NCI-H1436 treated with DMSO at 0.1 percent for 48 hours (cell line): ENCODE data around the gene OAS1.
"Not testable (repeated sequence)": the region's sequence is repeated elsewhere in the genome, so short reads cannot be mapped to it uniquely, and the experiment has no call there.

ENCODE experiments used
- DNase-seq: peaks from one replicate; lab custom pipeline; 2025; lab: John Stamatoyannopoulos, UW

The OAS1 gene

DNA sequence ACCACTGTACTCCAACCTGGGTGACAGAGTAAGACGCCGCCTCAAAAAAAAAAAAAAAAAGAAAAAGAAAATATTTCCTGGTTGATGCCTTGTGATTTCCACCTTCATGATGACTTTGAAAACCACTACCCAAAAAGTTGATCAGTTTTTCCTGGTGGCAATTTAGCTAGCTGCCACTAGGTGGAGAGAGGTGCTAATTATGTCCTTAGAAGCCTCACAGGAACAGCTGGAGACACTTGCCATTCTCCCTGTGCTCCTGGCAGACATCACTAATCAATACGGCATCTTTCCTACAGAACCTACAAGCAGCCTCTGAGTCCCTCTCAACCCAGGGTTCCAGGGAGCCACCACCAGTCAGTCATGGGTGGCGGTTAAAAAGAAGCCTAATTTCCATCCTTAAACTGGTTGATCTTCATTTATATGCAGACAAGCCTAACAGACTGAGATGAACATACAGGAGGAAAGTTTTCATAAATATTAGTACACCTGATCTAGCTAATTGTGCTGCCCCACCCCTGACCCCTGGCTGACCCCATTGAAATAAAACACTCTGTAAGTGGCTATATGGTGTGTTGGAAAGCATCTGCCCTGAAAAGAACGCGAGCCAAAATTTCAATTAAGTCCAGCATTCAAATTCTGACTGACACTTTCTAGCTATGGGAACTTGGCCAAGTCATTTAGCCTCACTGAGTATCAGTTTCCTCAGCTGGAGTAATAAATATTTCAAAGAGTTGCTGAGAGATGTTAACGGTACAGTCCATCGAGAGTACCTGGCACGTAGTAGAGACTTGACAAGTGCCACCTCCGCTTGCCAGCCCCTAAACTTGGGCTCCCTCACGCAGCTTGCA is 6.2 kb upstream of the OAS1 start:
- no peak for DNase-seq

DNA sequence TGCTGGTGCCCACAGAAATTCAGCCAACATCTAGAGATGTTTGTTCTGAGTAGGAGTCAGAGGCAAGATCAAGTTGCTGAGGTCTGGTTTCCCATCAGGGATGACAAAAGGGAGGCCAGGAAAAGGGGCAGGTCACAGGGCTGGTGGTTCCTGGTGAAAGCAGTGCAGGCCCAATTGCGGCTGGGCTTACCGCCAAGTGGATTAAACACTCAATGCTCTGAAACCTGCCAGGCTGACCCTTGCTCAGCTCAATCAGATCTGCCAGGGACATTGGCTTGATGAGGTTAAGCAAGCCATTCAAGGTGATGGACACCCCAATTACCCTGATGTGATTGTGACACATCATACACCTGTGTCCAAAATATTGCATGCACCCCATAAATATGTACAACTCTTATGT is 5.5 kb upstream of the OAS1 start:
- no peak for DNase-seq

DNA sequence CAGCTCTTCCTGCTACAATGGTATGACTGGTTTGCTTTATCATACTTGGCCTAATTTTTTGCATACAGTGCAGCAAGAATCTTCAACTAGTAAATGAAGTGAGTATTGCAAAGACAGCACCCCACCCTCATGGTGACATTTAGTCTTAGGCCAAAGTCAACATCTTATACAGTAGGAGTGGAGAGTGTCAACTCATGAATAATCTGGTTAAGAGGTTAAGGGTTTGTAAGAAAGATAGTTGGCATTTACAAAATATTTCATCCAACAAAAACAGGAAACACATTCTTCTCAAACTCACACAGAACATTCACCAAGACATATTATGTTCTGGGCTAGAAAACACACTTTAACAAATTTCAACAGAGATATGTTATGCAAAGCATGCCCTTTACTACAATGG is 2.2 kb upstream of the OAS1 start:
- DNase-seq = no peak

DNA sequence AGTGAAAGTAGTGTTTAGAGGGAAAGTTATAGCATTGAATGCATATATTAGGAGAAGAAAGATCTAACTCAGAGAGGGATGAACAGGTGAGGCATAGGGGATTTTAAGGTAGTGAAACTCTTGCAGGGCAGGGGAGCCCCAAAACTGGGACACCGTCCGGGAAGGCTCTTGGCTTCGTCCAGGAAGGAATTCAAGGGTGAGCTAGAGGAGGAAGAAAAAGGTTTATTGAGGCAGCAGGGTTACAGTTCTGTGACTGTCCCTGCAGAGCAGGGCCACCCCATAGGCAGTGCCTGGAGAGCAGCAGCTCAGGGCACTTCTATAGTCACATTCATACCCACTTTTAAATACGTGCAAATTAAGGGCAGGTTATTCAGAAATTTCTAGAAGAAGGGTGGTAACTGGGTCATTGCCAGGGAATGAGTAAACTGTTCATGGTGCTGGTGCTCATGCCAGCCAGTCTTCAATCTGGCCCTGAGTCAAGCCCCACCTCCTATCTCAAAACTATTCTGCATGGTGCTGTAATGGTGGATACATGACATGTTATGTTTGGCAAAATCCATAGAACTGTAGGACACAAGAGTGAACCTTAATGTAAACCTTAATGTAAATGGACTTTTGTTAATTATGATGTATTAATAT is 1.2 kb upstream of the OAS1 start:
- DNase-seq = no peak

DNA sequence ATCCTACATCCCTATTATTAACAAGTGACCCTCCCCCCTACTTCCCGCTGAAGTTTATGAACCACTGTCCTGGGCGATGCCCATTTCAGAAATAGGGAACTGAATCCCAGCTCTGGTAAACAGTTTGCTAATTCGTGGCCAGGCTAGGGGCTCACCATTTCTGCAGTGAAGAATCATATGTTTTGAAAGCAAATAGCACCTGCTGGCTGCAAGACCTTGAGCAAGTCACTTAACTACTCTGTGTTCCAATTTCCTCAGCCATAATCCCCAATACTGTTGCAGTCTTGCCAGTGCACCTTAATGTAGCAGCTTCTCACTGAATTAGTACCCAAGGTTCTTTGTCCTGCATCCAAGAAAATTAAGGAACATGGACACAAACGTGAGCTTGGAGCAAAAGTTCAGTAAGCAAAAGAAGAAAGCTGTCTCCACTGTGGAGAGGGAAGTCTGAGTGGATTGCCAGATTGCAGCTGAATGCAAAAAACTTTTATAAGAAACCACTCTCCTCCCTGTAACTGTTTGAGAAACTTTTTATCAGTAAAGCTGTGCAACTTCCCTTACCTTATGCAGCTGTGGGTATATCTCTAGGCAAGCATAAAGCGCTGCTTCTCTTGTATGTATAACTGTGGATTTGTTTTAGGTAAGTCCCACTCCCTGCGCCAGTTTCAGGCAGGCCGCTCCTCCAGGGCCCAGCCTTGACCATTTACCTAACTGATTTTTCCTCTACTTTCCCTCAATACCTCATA is 824 bp downstream of the OAS1 start:
- DNase-seq = no peak

DNA sequence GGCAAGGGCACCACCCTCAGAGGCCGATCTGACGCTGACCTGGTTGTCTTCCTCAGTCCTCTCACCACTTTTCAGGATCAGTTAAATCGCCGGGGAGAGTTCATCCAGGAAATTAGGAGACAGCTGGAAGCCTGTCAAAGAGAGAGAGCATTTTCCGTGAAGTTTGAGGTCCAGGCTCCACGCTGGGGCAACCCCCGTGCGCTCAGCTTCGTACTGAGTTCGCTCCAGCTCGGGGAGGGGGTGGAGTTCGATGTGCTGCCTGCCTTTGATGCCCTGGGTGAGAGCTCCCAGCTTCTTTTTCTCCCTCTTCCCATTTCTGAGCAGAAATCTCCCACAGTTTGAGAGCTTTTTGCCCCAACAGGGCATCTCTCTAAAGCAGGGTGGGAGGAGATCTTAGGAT is 1.8 kb downstream of the OAS1 start:
- no peak for DNase-seq

DNA sequence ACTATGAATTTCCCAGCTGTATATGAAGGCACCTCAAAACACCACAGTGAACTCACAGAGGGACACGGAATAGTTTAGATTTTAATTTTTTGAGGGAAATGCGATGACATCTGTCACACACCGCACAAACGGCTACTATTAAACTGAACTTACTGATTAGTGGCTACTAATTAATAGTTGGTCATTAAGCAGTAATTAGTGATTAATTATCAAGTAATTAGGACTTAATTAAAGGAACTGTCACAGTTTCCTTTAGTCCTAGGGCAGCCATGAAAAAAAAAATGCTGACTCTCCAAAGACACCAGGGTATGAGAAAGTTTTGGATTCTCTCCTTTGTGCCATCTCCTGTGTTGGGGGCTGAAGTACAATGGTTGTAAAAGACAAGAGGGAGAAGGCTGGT is 2.9 kb downstream of the OAS1 start:
- no peak for DNase-seq

DNA sequence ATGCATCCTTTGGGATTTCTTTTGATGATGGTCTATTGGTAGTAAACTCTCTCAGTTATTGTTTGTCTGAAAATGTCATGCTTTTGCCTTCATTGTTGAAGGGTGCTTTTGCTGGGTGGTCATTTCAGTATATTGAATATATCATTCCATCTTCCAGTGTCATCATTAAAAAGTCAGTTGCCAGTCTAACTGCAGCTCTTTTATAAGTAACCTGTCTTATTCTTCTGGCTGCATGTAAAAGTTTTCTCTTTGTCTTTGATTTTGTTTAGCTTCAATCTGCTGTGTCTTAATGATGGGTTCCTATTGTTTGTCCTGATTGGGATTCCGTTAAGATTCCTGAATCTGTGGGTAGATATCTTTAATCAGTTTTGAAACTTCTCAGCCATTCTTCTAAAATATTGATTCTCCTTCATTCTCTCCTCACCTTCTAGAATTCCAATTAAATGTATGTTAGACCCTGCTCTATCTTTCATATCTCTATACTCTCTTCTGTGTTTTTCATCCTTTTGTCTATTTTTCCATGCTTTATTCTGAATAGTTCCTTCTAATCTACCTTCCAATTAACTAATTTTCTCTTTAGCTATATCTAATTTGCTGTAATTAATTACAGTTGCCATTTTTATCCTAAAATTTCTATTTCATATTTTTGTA is 6.4 kb downstream of the OAS1 start:
- DNase-seq = no peak

DNA sequence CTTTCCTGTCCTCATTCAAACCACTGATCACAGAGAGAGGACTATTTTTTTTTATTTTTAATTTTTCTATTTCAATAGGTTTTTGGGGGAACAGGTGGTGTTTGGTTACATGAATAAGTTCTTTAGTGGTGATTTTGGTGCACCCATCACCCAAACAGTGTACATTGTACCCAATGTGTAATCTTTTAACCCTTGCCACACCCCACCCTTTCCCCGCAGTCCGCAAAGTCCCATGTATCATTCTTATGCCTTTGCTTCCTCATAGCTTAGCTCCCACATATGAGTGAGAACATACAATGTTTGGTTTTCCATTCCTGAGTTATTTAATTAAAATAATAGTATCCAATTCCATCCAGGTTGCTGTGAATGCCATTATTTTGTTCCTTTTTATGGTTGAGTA is 7.1 kb downstream of the OAS1 start:
- not testable (repeated sequence) for DNase-seq

DNA sequence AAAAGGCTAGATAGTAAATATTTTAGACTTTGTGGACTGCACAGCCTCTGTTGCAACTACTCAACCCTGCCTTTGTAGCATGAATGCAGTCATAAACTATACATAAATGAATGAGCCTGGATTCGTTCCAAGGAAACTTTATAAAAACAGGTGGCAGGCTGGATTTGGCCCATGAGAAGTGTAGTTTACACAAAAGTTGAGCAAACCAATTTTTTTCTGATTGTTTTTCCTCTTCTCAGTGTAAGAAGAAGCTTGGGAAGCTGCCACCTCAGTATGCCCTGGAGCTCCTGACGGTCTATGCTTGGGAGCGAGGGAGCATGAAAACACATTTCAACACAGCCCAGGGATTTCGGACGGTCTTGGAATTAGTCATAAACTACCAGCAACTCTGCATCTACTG is 9.5 kb downstream of the OAS1 start:
- DNase-seq = no peak

DNA sequence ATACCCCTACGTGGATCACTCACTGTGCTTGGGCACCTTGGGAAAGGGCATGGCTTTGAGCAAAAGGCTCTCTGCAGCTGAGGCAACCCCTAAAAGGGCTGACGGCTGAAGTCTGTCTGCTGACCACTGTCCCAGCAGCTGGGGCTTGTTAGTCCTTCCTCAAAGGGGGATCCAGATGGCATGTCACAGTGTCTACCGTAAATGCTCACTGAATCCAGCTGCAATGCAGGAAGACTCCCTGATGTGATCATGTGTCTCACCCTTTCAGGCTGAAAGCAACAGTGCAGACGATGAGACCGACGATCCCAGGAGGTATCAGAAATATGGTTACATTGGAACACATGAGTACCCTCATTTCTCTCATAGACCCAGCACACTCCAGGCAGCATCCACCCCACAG is 12.4 kb downstream of the OAS1 start:
- DNase-seq = no peak

DNA sequence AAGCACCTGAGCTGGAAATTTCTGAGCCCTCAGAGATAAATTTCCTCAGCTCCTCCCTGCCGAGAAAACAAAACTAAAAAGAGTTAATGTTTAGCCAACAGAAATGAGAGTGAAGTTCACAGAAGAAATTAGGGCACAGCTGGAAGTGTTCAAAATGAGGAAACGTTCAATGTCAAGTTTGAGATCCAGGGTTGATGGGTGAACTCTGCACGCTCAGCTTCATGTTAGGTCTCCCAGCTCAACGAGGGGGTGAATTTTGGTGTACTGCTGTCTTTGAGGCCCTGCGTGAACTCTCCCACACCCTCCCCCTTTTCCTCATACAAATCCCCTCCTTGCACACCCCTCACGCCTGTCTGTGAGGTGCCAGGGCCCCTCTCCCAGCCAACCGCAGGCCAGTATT is 18.2 kb downstream of the OAS1 start:
- no peak for DNase-seq

DNA sequence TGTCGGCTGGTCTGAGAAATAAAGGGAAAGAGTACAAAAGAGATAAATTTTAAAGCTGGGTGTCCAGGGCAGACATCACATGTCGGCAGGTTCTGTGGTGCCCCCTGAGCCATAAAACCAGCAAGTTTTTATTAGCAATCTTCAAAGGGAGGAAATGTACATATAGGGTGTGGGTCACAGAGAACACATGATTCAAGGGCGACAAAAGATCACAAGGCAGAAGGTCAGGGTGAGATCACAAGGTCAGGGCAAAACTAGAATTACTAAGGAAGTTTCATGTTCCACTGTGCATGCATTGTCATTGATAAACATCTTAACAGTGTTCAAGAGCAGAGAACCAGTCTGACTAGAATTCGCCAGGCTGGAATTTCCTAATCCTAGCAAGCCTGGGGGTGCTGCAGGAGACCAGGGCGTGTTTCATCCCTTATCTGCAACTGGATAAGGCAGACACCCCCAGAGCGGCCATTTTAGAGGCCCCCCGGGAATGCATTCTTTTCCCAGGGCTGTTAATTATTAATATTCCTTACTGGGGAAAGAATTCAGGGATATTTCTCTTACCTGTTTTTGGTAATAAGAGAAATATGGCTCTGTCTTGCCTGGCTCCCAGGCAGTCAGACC is 19.8 kb downstream of the OAS1 start:
- not testable (repeated sequence) for DNase-seq

DNA sequence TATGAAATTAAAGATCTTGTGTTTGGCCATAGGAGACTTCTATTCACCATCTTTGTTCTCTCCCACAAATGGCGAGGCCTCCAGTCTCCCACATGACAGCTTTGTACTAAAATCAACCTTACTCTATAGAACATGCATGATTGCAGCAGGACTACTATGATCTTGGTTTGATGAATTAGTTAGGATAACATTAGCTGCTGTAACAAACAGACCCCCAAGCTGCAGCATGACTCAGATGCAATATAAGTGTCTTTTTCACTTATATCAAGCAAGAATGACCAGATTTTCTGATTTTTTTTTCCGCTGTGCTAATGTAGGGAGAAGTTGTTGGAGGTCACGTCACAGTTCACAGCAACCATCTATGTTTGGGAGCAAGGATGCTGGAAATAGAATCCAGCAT is 20.7 kb downstream of the OAS1 start:
- DNase-seq = no peak

DNA sequence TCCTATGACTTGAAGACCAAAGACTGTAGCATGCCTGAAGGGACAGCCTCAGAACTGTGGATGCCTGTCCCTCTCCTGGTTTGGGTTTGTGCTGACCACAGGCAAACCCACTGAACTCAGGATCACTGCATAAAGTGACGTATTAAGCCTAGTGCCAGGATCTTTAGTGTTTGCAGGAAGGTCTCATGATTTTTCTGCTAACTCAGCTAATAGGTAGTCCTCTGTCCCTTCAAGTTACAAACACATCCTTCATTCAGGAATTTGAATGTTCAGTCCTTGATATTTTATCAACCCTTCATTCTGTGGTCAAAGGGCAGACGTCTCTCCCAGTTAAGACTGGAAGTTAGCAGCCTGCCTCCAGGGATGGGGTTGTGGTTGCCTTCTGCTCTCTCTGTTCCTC is 21.2 kb downstream of the OAS1 start:
- DNase-seq = no peak

DNA sequence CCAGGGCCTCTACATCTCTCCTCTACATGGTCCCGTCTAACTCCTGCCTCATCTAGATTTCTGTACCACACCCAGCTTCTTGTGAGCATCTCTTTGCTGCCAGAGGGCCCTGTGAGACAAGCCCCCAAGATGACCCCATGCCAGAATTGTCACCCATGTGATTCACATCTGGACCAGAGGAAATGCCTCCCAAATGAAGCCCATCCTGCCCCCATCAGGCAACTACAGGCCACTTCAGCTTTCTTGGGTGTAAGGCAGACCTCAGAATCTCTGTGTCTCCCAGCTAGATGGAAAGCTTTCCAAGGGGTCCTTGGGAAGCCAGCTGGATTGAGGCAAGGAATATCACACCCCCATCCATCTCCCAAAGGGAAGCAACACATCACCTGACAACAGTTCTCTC is 22.2 kb downstream of the OAS1 start:
- no peak for DNase-seq

DNA sequence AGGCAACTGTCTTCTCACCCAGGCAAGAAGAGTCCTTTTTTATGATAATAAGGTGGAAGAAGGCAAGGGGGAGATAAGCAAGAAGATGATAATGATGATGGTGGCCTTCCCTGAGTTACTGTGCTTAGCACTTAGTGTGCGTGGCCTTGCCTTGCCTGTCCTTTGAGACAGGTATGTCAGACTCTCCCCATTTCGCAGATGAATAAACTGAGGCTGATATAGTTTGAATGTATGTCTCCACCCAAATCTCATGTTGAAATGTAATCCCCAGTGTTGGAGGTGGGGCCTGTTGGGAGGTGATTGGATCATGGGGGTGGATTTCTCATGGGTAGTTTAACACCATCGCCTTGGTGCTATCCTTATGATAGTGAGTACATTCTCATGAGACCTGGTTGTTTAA is 23.0 kb downstream of the OAS1 start:
- DNase-seq = no peak

DNA sequence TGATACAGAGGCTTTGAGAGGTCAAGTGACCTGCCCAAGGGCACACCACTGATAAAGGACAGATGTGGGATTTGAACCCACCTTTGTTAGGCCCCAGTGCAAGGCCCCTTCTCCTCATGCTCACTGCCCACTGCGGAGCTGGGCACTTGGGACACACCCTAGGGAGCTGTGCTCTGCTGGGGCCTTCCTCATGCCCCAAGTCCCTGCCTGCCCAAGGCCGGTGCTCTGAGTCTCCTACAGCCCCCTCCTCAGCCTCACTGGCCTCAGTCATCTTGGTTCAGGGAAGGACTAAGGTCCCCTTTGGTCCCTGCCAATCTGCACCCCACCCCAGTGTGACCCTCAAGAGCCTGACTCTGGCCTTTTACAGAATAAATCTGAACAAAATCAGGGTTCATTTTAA is 23.6 kb downstream of the OAS1 start:
- no peak for DNase-seq

DNA sequence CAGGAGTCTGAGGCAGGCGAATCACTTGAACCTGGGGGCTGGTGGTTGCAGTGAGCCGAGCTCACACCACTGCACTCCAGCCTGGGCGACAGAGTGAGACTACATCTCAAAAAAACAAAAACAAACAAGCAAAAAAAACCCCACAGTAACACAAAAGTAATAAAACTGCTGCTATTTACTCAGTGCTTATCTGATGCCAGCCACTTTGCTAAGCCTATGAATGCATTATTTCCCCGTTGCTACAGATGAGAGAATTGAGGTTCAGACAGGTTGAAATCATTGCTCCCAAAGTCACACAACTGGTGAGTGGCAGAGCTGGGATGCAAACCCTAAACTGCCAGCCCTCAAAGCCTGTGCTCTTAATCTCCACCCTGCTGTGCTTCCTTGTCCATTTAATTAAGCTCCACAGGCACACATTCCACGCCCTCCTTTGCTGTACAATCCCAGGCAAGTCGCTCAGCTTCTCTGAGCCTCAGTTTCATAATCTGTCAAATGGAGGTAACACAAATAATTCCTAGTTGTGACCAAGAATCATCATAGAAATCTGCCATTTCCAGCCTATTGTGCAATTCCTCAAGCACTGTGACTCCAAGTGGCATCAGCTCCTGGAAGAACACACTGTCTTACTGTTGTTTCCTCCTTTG is 25.8 kb downstream of the OAS1 start:
- DNase-seq = no peak

DNA sequence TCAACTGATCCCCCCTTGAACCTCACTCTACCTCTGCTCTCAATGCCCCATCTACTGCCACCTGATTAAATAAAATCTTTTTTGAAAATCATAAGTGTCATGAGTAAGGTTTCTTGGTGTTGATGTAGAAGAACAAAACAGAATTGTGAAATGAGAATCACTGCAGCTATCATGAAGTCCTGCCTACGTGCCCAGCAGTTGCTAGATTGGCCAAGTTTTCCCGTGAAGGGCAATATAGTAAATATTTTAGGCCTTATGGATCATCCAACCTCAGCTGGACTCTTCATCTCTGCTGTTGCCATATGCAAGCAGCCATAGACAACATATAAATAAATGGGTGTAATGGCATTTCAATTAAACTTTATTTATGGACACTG is 26.4 kb downstream of the OAS1 start:
- no peak for DNase-seq

DNA sequence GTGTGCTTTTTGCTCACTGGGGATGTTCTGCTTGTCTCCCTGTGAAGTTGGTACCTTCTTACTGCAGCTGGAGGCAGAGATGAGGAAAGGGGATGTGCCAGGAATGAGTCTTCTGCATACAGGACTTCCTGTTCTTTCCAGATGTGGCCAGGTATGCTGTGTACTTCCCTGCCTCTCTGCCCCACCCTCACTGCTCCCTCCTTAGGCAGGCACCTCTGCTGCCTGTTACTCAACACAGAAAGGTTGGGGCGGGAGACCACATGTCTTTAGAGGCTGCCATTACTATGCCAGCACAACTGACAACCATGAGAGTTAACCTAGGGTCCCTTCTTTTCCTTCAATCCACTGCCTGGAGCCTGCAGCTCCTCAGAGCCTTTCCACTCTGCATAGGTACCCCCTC is 29.5 kb downstream of the OAS1 start:
- no peak for DNase-seq

DNA sequence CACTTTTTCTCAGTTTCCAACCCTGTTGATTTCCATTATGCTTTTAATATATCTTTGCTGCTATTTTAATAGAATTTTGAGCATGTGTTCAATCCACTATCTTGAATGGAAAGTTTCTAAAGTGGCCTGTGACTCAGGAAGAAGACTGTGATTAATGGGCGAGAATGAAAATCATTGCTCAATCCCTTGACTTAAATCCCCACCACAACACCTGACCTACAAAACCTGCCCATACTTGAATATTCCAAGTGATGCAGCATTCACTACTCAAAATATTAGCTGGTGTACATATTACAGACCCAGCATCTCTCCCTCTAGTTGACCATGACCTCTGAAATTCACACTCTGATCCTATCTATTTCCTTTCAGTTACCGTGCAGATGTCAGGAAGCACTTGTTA is 30.2 kb downstream of the OAS1 start:
- DNase-seq = no peak
